Stimulated activated CD8-positive, alpha-beta memory T cell treated with anti-CD3 and anti-CD28 coated beads, Interleukin-7, amount 100 ng/mL, for 4 hours (primary cell): ENCODE results near the gene BAD.
"Not testable (repeated sequence)": the region's sequence is repeated elsewhere in the genome, so short reads cannot be mapped to it uniquely, and the experiment has no call there.

Experiments
- DNase-seq, 2 donors: peaks; one replicate each; pipeline ENCODE4 v3.0.0-alpha.2; 2020; ENCODE audit warnings: low read depth in 2 of 2

The BAD gene

DNA sequence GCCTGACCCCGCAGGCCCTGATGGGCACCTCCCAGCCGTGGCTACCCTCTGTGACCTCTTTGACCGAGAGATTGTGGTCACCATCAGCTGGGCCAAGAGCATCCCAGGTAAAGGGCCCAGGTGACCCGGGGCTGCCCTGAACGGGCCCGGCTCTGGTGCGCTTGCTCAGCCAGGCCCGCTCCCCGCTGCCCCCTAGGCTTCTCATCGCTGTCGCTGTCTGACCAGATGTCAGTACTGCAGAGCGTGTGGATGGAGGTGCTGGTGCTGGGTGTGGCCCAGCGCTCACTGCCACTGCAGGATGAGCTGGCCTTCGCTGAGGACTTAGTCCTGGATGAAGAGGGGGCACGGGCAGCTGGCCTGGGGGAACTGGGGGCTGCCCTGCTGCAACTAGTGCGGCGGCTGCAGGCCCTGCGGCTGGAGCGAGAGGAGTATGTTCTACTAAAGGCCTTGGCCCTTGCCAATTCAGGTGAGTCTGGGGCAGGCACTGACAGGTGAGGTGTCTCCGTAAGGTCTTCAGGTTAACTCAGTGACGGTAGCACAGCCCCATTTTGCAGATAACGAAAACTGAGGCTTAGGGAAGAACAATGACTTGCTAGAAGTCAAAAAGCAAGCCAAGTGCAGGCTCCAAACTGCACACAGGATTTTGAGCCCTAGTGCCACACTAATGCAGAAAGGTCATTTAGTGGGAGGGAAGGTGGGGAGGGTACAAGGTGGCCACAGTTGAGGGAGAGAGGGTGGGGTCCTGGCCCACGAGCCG, 30.5 kb upstream of the BAD start:
- DNase-seq, result no peak

DNA sequence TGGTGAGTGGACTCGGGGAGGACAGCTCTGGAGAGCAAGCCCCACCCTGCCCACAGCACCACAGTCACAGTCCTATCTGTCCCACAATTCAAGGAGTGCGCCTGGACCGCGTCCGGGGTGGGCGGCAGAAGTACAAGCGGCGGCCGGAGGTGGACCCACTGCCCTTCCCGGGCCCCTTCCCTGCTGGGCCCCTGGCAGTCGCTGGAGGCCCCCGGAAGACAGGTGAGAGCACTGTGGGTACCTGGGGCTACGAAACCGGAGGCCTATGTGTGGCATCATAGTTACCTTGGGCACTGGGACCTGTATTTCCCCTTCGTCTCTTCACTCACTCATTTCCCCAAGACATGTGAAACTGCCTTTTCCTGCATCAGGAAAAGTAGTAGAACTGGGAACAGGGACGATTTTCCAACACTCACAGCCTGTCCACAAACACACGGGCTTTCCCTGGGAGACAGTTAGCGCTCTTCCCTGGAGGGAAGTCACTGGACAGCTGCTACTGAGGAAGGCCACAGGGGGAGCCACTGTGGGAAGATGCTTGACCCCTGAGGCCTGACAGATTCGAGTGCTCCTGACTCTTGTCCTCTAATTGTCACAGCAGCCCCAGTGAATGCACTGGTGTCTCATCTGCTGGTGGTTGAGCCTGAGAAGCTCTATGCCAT, 29.8 kb upstream of the BAD start:
- no peak for DNase-seq

DNA sequence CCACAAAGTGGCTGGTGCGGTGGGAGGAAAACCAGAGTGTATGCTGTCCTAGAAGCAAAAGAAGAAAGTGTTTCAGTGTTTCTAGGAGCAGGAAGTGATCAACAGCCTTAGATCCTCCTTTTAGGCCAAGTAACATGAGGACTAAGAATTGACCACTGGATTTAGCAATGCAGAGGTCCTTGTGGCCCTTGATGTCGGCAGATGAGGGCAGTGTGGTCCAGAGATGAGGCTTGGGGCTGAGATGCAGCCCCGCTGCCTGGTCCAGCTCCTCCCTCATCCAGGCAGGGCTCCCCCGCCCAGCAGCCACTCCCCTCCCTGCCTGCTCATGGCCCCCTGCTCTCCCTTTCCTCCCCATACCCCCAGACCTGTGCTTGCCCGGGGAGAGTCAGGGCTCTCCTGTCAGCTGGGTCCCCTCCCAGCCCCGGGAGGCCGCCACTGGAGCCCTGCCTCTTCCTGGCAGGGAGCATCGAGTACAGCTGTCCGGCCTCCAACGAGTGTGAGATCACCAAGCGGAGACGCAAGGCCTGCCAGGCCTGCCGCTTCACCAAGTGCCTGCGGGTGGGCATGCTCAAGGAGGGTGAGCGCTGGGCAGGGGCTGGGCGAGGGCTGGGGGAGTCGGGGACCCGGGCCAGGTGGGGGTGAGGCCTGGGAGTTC, 29.2 kb upstream of the BAD start:
- no peak for DNase-seq

GRCh38 chr11:64312947-64313346, 28.5 kb upstream of the BAD start:
- DNase-seq, result no peak

- not testable (repeated sequence) for DNase-seq
Measured at GRCh38 chr11:64307795-64308194, 23.3 kb upstream of the BAD start.

DNA sequence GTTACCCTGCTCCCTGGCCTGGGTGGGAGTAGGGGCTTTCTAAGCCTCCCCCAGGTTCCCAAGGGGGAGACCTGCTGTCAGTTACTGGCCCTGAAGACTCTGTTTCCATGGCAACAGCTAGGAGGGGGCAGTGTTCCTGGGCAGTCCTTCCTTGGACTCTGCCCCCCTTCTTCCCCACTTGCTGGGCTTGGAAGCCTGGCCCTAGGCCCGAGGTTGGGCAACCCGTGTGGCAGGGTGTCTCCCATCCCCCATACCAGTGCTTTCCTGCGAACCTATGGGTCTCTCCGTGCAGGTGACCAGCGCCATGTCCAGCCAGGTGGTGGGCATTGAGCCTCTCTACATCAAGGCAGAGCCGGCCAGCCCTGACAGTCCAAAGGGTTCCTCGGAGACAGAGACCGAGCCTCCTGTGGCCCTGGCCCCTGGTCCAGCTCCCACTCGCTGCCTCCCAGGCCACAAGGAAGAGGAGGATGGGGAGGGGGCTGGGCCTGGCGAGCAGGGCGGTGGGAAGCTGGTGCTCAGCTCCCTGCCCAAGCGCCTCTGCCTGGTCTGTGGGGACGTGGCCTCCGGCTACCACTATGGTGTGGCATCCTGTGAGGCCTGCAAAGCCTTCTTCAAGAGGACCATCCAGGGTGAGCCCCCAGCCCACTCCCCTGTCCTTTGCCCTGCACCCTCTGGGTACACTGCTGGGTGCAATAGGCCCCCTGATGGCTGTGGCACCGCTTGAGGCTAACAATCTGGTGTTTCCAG, 22.6 kb upstream of the BAD start:
- no peak for DNase-seq

DNA sequence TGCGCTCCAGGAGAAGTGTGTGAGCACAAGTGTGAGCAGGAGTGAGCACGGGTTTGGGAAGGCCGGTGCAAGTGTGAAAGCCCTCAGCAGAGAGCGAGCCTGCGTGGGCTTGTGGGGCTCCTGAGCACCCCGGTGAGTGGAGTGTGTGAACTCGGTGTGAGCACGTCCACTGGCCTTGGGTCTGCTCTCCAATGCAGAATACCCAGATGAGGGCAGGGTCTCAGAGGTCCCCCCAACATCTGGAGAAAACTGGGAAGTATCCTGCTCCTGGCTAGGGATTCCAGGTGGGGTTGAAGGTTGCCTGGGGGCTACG, 22.1 kb upstream of the BAD start:
- no peak for DNase-seq

DNA sequence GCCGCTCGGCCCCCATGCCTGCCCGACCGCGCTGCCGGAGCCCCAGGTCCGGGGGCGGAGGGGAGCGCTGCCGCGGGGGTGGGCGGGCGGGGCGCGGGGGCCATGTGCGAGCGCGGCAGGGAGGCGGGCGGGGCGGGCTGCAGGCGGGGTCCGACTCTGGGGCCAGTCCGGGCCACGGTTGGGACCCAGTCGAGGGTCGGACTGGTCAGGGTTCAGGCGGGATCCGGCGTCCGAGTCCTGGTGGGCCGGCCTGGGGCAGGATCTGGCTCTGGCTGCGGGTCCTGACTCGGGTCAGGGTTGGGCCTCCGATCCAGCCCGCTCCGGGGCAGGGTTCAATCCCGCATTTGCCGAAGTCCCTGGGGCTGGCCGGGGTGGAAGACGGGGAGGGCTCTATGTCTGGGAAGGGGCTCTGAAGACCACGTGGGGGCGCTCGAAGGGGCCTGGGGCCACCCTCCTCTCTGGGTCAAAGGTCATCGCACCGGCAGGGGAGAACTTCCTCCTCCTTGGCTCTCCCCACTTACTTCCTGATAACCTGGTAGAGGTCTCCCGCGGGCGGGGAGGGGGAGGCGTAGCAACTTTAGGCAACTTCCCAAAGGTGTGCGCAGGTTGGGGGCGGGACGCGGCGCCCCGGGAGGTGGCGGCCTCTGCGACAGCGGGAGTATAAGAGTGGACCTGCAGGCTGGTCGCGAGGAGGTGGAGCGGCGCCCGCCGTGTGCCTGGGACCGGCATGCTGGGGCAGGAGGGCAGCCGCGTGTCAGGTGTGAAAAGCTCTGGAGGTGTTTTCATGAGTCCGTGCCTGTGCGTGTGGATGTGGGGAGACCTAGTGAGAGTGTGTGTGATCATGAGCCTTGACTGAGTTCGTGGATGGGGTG, 21.5 kb upstream of the BAD start:
- DNase-seq, result peak; percentile 60 to 69

DNA sequence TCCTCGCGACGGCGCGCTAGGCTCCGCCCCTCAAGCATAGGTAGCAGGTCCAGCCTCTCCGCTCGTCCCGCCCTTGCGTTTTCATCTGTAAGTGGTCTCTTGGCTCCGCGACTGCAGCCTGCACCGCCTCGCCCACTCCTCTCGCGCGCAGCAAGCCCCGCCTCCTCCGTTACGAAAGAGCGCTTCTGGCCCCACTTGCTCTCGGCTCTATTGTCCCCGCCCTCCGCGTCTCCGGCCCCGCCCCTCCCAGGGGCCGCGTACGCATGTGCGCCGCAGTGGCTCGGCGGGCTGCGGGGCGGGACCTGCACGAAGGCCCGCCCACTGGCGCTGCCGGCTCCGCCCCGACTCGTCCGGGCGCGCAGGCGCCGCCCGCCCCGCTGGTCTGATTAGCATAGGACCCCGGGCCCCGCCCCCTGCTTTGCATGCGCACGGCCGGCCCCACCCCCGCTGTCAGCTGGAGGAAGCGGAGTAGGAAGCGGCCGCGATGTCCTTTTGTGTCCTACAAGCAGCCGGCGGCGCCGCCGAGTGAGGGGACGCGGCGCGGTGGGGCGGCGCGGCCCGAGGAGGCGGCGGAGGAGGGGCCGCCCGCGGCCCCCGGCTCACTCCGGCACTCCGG, 20.7 kb upstream of the BAD start, which contains the start of gene ESRRA:
Gene ESRRA, plus strand, starts transcription at position 450 of the 616 bp plus-strand sequence. CDS start 1,656 bp downstream, outside the sequence.
- DNase-seq, result peak; percentile 98 to 100

DNA sequence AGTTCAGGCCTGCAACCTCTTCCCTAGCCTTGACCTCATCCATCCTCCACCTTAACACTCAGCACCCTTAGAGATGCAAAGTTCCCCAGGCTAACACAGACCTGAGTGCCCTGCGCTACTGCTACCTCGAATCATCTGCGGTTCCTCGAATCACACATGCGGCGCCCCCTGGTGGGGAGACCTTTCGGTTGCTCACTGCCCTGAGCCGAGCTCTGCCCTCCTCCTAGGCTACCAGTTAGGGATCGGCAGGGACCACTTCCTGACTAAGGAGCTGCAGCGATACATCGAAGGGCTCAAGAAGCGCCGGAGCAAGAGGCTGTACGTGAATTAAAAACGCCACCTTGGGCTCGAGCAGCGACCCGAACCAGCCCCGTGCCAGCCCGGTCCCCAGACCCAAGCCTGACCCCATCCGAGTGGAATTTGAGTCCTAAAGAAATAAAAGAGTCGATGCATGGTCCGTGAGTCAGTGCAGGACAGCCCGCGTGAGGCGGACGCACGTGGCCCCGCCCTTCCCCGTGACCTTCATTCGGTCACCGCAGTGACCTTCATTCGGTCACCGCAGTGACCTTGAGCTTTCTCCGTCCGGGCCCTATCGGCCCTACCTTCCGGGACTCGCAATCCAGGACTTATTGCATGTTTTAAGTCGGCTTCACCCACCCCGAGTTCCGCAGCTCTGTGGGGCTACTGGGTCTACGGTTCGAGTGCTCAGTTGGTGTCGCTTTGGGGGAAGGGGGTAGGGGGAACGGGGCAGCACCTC, 20.0 kb upstream of the BAD start:
- peak; percentile 84 to 89 for DNase-seq

DNA sequence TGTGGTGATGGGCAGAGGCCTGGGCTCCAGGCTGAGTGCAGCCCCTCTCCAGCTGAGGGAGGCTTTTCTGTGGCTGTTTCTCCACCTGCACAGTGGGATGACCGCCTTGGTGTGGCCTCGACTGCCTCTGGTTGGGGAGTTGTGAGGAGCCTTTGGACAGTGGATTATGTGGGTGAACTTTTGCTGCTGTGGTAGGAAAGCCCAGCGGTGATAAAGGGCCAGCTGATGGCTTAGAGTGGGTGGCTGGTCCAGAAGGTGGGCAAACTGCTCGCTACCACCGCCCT, 19.5 kb upstream of the BAD start:
- DNase-seq, result no peak

DNA sequence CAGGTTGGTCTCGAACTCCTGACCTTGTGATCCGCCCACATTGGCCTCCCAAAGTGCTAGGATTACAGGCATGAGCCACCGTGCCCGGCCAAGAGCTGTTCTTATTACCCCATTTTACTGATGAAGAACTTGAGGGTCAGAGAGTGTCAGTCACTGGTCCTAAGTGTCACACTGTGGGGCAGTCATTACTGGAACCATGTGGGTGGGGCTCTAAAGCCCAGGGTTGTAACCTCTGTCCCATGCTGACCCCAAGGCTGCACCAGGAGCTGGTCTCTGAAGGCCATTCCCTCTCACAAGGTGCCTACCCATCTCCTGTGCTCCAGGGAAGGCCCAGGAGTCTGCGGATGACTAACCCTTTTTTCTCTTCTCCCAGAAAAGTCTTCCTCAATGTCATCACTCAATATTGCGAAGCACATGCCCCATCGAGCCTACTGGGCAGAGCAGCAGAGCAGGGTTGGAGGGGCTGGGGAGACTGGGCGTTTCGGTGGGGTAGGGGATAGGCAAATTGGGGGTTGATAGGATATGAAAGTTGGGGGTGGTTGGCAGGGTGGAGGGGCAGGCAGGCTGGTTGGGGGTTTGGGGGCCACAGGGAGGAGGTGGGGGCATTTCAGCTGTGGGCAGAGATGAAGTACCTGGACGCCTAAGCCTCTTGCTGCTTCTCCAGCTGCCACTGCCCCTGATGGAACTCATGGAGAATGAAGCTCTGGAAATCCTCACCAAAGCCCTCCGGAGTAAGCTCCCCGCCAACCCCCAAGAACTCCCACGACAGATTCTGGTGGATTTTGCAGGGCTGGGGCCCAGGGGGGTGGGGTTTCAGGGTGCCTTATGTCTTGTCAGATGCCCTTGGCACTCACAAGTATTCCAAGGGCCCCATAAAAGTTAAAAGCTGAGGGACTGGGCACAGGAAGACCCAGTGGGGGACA, 18.9 kb upstream of the BAD start:
- DNase-seq, result no peak

DNA sequence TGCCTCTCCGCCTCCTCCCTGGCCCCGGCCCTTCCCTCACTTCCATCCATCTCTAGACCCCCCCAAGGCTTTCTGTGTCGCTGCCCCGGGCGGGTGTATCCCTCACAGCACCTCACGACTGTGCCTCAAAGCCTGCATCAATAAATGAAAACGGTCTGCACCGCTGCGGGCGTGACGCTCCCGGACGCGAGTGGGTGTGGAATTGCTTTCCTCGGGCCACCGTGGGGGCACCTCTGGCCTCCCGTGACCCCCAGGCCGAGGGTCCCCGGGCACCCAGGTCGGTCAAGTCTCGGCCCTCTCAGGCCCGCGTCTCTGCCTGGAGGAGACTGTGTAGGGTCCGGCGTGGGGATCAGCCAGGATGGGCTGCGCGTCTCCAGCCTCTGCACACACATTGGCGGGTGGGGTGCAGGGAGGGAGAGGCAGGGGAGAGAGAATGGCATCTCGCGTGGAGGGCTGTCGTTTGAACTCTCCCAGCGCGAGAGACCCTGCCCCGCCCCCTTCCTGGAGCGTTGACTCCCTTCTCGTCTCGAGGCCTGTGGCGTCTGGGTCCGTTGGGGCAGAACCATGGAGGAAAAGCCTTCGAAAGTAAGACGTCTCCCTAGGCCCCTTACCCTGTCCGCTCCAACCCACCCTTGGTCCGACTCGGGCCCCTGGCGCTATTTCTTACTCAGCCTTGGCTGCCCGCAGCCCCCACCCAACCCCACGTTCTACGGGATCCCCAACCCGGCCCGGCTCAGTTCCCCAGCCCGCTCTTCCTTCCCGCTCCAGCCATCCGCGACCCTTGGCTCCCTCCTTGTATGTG, 15.6 kb upstream of the BAD start, which contains the start of gene CATSPERZ:
Gene CATSPERZ, plus strand, starts transcription at position 512 of the 802 bp plus-strand sequence. Its CDS starts 53 bp downstream, at position 565.
- DNase-seq, result no peak

DNA sequence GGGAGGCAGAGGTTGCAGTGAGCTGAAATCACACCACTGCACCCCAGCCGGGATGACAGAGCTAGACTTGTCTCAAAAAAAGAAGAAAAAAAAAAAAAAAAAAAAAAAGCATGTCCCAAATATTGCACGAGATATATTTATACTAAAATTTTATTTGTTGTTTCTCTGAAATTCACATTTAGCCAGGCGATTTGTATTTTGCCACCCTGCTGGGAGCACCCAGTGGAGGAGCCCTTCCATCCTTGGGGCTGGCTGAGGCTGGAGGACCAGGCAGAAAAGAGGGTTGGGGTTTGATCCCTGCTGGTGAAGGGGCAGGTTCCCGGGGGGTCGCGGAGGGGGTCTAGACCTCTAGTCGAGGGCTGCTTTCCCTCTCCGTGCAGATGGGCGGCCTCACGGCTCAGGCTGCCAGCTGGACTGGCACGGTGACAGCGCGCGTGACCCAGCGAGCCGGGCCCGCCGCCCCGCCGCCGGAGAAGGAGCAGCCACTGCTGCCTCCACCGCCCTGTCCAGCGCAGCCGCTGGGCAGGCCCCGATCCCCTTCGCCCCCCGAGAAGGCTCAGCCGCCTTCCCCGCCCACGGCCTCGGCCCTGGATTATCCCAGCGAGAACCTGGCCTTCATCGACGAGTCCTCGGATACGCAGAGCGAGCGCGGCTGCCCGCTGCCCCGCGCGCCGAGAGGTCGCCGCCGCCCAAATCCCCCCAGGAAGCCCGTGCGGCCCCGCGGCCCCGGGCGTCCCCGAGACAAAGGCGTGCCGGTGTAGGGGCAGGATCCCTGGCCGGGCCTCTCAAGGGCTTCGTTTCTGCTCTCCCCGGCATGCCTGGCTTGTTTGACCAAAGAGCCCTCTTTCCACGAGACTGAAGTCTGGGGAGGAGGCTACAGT, 14.7 kb upstream of the BAD start:
- no peak for DNase-seq

- DNase-seq, result no peak
Measured at GRCh38 chr11:64297699-64298358, 13.4 kb upstream of the BAD start.

GRCh38 chr11:64296830-64297698, 12.6 kb upstream of the BAD start:
- no peak for DNase-seq
